ENCODE measurements around the gene HMGA1. TPM values are rescaled to one million over a fixed set of nuclear protein-coding genes. Genes with fewer than 3 reads are reported as not detected.

HMGA1 gene
- total and polyA plus RNA-seq, 2 of the 13 experiments (the other 11 are each of a cell fraction or from before 2014, with no cell fraction given) = 117 to 145 TPM

DNA sequence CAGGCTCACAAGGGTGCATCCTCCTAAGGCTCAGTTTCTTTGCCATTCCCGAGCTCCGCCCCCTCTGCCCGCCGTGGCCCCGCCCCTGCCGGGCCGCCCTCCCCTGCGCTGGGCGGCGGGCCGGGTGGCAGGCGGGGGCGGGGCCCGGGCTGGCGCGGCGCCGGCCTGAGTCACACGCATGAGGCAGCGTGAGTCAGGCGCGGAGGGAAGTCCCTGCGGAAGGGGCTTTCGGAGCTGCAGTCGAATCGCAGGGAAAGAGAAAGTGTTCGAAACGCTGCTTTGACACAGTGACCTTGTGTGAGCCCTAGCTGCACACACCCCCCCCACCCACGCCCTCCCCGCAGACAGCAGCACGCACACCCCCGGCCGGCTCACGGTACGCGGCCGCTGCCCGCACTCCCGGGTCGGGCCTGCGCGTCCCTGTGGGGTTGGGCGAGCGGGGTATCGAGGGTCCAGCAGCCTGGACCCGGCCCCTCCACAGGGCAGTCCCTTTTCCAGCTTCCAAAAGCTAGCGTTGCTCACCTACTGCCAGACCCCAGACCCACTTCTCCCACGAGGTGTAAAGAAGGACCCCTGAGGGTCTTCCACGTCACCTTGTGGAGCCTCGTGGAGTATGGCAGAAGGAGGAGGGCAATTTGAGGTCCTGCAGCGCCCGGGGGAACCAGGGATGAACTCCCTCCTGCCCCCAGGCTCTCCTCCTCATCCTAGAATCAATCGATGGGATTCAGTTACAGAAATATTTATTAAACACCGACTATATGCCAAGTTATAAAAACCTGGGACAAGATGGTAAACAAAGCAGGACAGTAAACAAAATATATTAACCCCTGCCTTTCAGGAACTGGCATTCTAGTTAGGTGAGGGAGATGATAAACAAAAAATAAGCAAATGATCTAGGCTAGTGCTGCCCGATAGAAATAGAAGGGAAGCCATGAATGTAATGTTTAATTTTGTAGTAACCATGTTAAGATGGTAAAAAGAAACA, 12.4 kb upstream of the HMGA1 start (continued):
- TF ChIP-seq KMT2B (CRISPR knock-in tag; IDR thresholded peaks at IDR 0.05) = 0 out of 2 replicates have a peak, but pooled peaks have one; percentile 44
- TF ChIP-seq, protein P1, sequence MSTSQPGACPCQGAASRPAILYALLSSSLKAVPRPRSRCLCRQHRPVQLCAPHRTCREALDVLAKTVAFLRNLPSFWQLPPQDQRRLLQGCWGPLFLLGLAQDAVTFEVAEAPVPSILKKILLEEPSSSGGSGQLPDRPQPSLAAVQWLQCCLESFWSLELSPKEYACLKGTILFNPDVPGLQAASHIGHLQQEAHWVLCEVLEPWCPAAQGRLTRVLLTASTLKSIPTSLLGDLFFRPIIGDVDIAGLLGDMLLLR (CRISPR knock-in tag; IDR thresholded peaks at IDR 0.05) = peak; percentile 37; the same call in 1 of the 2 replicates
- no peak for TF ChIP-seq ZNF510 (CRISPR knock-in tag; IDR thresholded peaks at IDR 0.05; ENCODE audit: low read depth)
- no peak for TF ChIP-seq CAMTA2 (CRISPR knock-in tag; IDR thresholded peaks at IDR 0.05; ENCODE audit: borderline replicate concordance)
- TF ChIP-seq, protein P2, sequence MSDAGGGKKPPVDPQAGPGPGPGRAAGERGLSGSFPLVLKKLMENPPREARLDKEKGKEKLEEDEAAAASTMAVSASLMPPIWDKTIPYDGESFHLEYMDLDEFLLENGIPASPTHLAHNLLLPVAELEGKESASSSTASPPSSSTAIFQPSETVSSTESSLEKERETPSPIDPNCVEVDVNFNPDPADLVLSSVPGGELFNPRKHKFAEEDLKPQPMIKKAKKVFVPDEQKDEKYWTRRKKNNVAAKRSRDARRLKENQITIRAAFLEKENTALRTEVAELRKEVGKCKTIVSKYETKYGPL (CRISPR knock-in tag; IDR thresholded peaks at IDR 0.05) = no peak
- peak; percentile 40 for TF ChIP-seq MXD4 (CRISPR knock-in tag; IDR thresholded peaks at IDR 0.05)
- TF ChIP-seq HNRNPL (IDR thresholded peaks at IDR 0.05; ENCODE audit: low read depth, low read length) = no peak
- TF ChIP-seq ZNF776 (CRISPR knock-in tag; IDR thresholded peaks at IDR 0.05) = 0 out of 2 replicates have a peak, but pooled peaks have one; percentile 54
- TF ChIP-seq ZFP36L2 (CRISPR knock-in tag; IDR thresholded peaks at IDR 0.05) = no peak
- TF ChIP-seq GFI1 (CRISPR knock-in tag; IDR thresholded peaks at IDR 0.05; ENCODE audit: borderline replicate concordance) = no peak
- TF ChIP-seq MAF1 (CRISPR knock-in tag; IDR thresholded peaks at IDR 0.05; ENCODE audit: borderline replicate concordance) = peak; percentile 84; the same call in 1 of the 2 replicates
- TF ChIP-seq TOE1 (CRISPR knock-in tag; IDR thresholded peaks at IDR 0.05) = no peak
- TF ChIP-seq CEBPG (CRISPR knock-in tag; IDR thresholded peaks at IDR 0.05) = no peak
- no peak for TF ChIP-seq SNAPC2 (CRISPR knock-in tag; IDR thresholded peaks at IDR 0.05)
- no peak for TF ChIP-seq ZFP36 (IDR thresholded peaks at IDR 0.05; ENCODE audit: borderline replicate concordance, low read depth, low read length, partially characterized antibody)

Measured in HepG2 (cell line).